22Rv1 (cell line): ENCODE results near the gene SPATA6L.

ENCODE experiments used
- CTCF ChIP-seq: fragments of 450-650 bp; IDR thresholded peaks from 2 replicates; pipeline ENCODE4 v1.5.1; 2017; ENCODE audit warnings: mild to moderate bottlenecking
- ZFX ChIP-seq: fragments of 450-650 bp; IDR thresholded peaks from 2 replicates; pipeline ENCODE4 v1.6.1; 2017; ENCODE audit warnings: antibody characterized with exemption, borderline replicate concordance

DNA sequence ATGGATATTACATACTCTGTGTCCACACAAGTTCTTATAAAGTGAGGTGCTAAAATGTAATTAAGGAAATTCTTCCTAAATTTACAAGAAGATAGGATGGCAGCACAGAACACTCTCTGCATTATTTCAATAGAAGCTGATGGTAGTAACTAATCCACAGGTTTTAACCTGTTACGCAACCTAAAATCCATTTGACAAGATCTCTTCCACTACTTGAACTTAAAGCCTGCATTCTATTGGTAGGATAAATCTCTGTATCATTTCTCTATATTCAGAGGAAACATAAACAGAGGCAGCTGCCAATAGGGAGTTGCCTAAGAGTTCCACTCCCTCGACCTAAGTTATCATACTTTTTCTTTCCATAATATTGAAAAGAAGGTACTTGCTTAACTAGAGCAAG is 34.7 kb upstream of the SPATA6L start:
- TF ChIP-seq CTCF = no peak
- TF ChIP-seq ZFX = no peak
